Loucy (cell line): ENCODE measurements around the gene SERPINB6.

Source experiments
- EZH2phosphoT487 ChIP-seq: fragments of 200-600 bp; IDR thresholded peaks from 2 replicates; pipeline ENCODE4 v1.6.1; 2018; ENCODE audit warnings: antibody characterized with exemption, mild to moderate bottlenecking, moderate library complexity, borderline replicate concordance
- TF ChIP-seq, protein P1 (sequence below): fragments of 200-600 bp; sonication (generic); conservative IDR thresholded peaks from 2 replicates; pipeline ENCODE4 v1.5.1; 2014; ENCODE audit warnings: mild to moderate bottlenecking, antibody characterized with exemption, low read length

DNA sequence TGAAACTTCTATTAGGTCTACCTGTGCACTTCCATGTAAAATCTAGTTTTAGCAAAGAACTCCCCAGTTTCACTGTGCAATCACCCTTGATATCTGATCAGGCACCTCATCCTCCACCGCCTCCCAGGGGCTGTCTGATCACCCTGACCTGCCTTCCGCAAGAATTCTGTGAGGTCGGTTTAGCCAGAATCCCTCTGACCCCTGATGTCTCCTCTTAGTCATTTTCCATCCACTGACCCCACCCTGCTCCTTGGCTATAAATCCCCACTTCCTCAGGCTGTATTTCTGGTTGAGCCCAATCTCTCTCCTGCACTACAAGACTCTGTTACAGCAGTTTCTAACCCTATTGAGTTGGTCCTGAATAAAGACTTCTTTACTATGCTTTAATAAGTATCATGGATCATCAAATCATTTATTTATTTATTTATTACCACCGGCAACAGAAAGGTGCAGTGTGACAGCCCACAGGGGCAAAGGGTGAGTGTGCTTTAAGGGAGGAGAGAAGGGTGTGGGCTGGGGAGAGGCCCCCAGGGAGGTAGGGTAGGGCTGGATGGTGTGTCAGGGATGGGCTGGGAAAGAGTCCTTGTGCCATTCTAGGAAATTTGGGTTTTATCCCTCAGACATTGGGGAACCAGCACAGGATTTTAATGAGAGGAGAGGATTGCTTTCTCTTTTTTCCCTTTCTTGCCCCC lies 11.2 kb upstream of the SERPINB6 start:
- TF ChIP-seq, protein P1, sequence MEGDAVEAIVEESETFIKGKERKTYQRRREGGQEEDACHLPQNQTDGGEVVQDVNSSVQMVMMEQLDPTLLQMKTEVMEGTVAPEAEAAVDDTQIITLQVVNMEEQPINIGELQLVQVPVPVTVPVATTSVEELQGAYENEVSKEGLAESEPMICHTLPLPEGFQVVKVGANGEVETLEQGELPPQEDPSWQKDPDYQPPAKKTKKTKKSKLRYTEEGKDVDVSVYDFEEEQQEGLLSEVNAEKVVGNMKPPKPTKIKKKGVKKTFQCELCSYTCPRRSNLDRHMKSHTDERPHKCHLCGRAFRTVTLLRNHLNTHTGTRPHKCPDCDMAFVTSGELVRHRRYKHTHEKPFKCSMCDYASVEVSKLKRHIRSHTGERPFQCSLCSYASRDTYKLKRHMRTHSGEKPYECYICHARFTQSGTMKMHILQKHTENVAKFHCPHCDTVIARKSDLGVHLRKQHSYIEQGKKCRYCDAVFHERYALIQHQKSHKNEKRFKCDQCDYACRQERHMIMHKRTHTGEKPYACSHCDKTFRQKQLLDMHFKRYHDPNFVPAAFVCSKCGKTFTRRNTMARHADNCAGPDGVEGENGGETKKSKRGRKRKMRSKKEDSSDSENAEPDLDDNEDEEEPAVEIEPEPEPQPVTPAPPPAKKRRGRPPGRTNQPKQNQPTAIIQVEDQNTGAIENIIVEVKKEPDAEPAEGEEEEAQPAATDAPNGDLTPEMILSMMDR = no peak
- TF ChIP-seq EZH2phosphoT487 = no peak
